Bronchus fibroblast of lung (primary cell): ENCODE data around the gene BICRA. TPM values are rescaled to one million over a fixed set of nuclear protein-coding genes. Genes with fewer than 3 reads are reported as not detected.

Source experiments
- total RNA-seq: library from RNA; depleted of rRNA; stranded (reverse); fragments of >200 nt; gene quantifications from 2 replicates; pipeline ENCODE4 v1.2.3, GENCODE V29; 2015

The BICRA gene
- 4.3 and 4.4 TPM in 2 replicates for total RNA-seq

DNA sequence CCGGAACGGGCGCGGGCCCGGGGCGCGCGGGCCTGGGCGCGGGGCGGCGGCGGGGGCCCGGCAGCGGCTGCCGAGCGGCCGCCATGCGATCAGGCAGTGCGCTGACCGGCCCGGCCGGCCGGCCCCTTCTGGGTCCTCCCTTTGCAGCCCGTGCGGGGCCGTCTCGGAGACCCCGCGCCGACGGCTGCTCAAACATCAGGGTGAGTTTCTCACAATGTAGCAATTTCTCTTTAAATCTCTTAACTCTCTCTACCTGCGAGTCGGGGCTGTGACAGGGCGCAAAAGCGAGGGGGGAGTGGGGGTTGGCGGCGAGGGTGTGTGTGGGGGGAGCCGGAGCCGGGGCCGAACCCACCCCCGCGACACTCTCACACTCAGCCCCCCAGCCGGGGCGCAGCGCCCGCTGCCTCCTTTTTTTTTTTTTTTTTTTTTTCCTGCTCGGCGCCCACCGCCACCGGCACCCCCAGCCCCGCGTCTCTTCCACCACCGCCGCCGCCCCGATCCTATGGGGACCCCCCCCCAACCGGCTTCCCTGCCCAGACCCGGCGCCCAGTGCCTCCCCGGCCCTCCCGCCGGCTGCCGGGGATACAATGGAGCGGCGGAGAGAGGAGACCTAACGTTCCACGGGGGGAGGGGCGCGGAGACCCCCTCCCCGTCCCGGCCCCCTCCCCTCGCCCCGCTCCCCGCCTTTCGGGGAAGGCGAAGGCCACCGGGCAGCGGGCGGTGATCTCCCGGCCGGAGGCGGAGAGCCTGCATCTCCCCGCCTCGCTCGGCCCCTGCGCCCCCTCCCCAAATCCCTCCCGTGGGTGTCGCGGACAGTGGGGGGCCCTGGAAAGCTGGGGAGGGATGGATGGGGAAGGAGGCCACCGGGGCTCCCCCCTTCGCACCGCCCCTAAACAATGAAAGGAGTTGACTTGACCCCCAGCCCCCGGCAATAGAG, at the start of gene BICRA:
Gene BICRA, plus strand, starts transcription at position 166 of the 937 bp plus-strand sequence. CDS start 64,441 bp downstream, outside the sequence.

DNA sequence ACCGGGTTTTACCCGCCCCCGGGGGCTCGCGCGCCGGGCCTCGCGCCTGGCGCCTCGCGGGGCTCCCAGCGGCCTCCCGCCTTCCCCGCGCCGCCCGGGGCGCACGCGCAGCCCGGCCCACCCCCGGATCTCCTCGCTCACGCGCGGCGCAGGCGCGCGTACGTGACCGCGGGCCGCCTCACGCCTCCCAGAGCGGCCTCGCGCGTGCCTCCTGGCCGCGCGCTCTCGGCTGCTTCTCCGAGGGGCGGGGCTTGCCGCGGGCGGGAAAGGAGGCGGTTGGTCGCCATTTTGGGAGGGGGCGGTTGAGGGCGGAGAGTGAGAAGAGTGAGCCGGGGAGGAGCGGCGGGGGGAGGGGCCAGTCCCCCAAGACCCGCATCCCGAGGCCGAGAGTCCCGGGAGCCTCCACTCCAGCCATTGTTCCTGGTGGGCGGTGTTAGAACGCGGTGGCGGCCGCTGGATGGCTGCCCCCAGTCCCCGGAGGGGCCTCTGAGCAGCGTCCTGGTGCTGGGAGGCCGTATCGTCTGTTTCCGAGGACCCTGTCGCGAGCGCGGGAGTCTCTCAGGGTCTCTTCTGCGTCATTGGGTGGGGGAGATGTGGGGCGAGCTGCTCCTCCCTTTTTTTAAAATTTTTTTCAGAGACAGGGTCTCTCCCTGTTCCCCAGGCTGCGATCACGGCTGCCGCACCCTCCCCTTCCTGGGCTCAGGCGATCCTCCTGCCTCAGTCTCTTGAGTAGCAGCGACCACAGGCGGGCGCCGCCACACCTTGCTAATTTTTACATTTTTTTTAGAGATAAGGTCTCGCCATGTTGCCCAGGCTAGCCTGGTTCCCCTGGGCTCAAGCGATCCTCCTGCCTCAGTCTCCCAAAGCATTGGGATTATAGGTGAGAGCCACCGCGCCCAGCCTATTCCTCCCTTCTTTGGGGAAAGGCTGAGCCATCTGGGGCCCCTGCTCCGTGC, 35.6 kb upstream of the BICRA start, which contains the start of gene ZNF541:
Gene ZNF541, minus strand, starts transcription at position 78 of the 956 bp plus-strand sequence. CDS start 17,292 bp downstream, outside the sequence.

DNA sequence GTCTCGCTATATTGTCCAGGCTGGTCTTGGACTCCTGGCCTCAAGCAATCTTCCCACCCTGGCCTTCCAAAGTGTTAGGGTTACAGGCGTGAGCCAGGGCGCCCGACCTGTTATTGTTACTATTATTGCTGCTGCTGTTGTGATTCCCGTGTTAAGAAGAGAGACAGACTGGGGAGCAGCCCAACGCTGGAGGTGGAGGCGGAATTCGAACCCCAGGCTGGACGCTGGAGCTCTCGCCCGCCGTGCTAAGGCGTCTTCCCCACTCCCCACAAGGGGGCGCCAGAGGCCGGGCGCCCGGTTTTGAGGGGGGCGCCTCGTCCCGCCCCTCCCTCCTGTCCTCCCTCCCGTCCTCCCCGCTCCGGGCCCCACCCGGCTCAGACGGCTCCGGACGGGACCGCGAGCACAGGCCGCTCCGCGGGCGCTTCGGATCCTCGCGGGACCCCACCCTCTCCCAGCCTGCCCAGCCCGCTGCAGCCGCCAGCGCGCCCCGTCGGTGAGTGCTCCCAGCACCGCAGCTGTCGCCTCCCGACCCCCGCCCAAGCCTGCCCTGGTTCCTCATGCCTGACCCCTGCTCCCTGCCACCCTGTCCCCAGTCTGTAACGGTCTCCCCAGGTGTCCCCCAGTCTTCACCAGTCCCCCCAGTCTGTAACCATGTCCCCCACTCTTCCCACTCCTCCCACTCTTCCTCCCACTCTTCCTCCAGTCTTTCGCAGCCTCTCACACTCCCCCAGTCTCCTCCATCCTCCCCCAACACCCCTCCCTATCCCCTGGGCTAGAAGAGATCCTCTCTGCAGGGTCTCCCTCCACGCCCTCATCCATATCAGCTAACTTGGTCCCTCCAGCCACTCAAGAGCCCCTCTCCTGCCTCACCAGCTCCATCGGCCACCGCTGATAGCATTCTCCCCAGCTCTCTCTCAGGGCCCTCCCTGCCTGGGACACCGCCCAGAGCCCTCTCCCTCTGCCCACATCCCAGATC, 104.4 kb downstream of the BICRA start, which contains the start of gene EHD2:
Gene EHD2, plus strand, starts transcription at position 377 of the 976 bp plus-strand sequence. CDS start 3,191 bp downstream, outside the sequence.

DNA sequence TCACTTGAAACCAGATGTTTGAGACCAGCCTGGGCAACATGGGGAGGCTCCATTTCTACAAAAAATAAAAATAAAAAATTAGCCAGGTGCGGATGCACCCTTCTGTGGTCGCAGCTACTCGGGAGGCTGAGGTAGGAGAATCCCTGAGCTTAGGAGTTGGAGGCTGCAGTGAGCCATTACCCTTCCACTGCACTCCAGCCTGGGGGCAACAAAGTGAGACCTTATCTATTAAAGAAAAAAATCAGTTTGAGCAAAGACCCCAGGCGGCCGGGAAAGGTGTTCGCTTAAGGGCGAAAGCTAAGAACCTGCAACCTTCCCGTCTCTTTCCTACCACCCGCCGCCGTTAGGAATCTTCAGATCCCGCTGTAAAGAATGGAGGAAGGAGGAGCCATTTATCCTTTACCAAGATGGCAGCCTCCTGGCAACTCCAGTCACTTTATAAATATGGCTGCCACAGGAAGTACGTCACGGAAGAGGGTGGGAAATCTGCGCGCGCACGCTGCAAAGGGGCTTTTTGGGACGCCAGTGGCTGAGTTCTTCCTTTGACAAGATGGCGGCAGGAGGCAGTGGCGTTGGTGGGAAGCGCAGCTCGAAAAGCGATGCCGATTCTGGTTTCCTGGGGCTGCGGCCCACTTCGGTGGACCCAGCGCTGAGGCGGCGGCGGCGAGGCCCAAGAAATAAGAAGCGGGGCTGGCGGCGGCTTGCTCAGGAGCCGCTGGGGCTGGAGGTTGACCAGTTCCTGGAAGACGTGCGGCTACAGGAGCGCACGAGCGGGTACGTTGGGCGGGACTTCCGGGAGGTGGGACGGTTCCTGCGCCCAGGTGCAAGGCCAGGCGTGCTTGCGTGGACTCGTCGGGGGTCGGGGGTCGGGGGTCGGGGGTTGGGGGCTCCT, 136.3 kb downstream of the BICRA start, which contains the start of gene NOP53:
Gene NOP53, plus strand, starts transcription at position 537 of the 892 bp plus-strand sequence. Its CDS starts 14 bp downstream, at position 551.

Other genes with a start within 250 kb of the BICRA start
- 6.7 and 7.7 TPM in 2 replicates for gene MEIS3, start 189.6 kb upstream of the BICRA start, total RNA-seq
- not detected in 2 replicates for gene SLC8A2, start 137.2 kb upstream of the BICRA start, total RNA-seq
- gene KPTN, start 124.9 kb upstream of the BICRA start, total RNA-seq: 6.4 and 10.9 TPM in 2 replicates
- 97.2 and 106 TPM in 2 replicates for gene NAPA, start 94.1 kb upstream of the BICRA start, total RNA-seq
- 0.15 TPM in 1 of 2 replicates, not detected in the other for gene ZNF541, start 36.0 kb upstream of the BICRA start, total RNA-seq
- 112 and 126 TPM in 2 replicates for gene EHD2, start 104.3 kb downstream of the BICRA start, total RNA-seq
- gene NOP53, start 136.4 kb downstream of the BICRA start, total RNA-seq: 168 and 169 TPM in 2 replicates
- 415 and 418 TPM in 2 replicates for gene SELENOW, start 169.6 kb downstream of the BICRA start, total RNA-seq
- gene TPRX1, start 195.4 kb downstream of the BICRA start, total RNA-seq: not detected in 2 replicates
- gene CRX, start 212.8 kb downstream of the BICRA start, total RNA-seq: not detected in 2 replicates